Body of pancreas (tissue), 4 donors: ENCODE measurements around the gene SGK1. TPM values are rescaled to one million over a fixed set of nuclear protein-coding genes. Genes with fewer than 3 reads are reported as not detected.

ENCODE experiments used
- ATAC-seq: fragments of 150-250 bp; one replicate; pipeline ENCODE4 v1.9.1; 2016
- DNase-seq, 4 donors: peaks; one replicate each; pipeline ENCODE4 v3.0.0-alpha.2; 2019
- H3K27ac ChIP-seq, 4 donors: fragments of 200-600 bp; sonication (generic); 1 replicate in 3 of 4; 2 replicates in 1 of 4; pipeline versions ENCODE4 v1.5.1 to v1.6.1; 2016 to 2019; ENCODE audit warnings: mild to moderate bottlenecking in 1 of 4, mixed read lengths in 1 of 4, moderate library complexity in 1 of 4
- H3K27me3 ChIP-seq, 2 donors: fragments of 200-600 bp; sonication (generic); one replicate each; pipeline ENCODE4 v1.6.0; 2016; ENCODE audit warnings: mild to moderate bottlenecking in 1 of 2
- H3K36me3 ChIP-seq, 2 donors: fragments of 200-600 bp; sonication (generic); replicated peaks in 1 of 2; 2 replicates each; pipeline ENCODE4 v1.5.1; 2016; ENCODE audit warnings: low read depth in 2 of 2; ENCODE audit not compliant: insufficient read depth in 1 of 2
- H3K4me1 ChIP-seq: fragments of 200-600 bp; sonication (generic); one replicate; pipeline ENCODE4 v1.6.0; 2016
- H3K4me3 ChIP-seq, 2 donors: fragments of 200-600 bp; sonication (generic); 1 replicate in 1 of 2; 2 replicates in 1 of 2; pipeline ENCODE4 v1.5.1; 2016 to 2019
- H3K9me3 ChIP-seq, 3 donors: fragments of 200-600 bp; sonication (generic); 1 replicate in 2 of 3; 2 replicates in 1 of 3; pipeline ENCODE4 v1.5.1; 2016
- CTCF ChIP-seq, 7 experiments: fragments of 450-650 bp in 4 of 7; fragments of 200-600 bp in 3 of 7; sonication (generic) in 3 of 7; IDR thresholded peaks; one replicate each; pipeline ENCODE4 v1.5.1; 2016 to 2019; ENCODE audit warnings: antibody characterized with exemption in 7 of 7
- POLR2A ChIP-seq, 3 donors: fragments of 450-650 bp; IDR thresholded peaks; one replicate each; pipeline ENCODE4 v1.6.1; 2016; ENCODE audit warnings: antibody characterized with exemption in 3 of 3, mild to moderate bottlenecking in 2 of 3
- WGBS, 2 donors: methylation state at CpG; one replicate each; pipeline ENCODE4 v1.1.5; 2017; 5-methylcytosine and 5-hydroxymethylcytosine counted together
- intact Hi-C: fragments of 100-400 bp; cut with DNase I; formaldehyde crosslinking; loops from one replicate; pipeline ENCODE4 v1.15.1; 2023
- small RNA-seq: library from RNA; depleted of rRNA; stranded (forward); fragments of <200 nt; gene quantifications from one replicate; pipeline ENCODE3, GENCODE V24; 2016
- total RNA-seq, 2 donors: library from RNA; depleted of rRNA; stranded (reverse); fragments of >200 nt; gene quantifications; one replicate each; pipeline ENCODE4 v1.1.0, GENCODE V29; 2016

SGK1 gene
- total RNA-seq, 2 donors from 2014 or later, result 51.1 to 238 TPM

GRCh38 chr6:134123666-134124208 is 194.2 kb downstream of the SGK1 start:
- WGBS, 2 donors, result 7 to 10% methylated on average over 5 of the region's 5 CpGs
- peak; percentile 42 to 80 (median 70) for TF ChIP-seq CTCF (IDR thresholded peaks at IDR 0.05)
- no peak for TF ChIP-seq POLR2A (IDR thresholded peaks at IDR 0.05)
- Histone ChIP-seq H3K36me3 (no peaks in the 10 kb centered on the region), H3K9me3 (no peaks in the 10 kb centered on the region), H3K4me3 (no peak overlapping the region), H3K4me1 (no peaks in the 10 kb centered on the region), H3K27me3 (no peaks in the 10 kb centered on the region), H3K27ac (no peak overlapping the region)
- intact Hi-C loops, result no loop called here
- ATAC-seq (peak; percentile 21), DNase-seq (peak in 1 of 4 donors; percentile 39)

- no peak overlapping the region for H3K27ac ChIP-seq
- DNase-seq, result no peak
- TF ChIP-seq POLR2A (IDR thresholded peaks at IDR 0.05) (no peak), CTCF (IDR thresholded peaks at IDR 0.05) (no peak)
- WGBS, 2 donors, result 96 to 100% methylated on average over 1 of the region's 1 CpG
- no peak overlapping the region for H3K4me3 ChIP-seq
- H3K9me3 ChIP-seq, result no peaks in the 10 kb centered on the region
- intact Hi-C loops, result no loop called here
- H3K4me1 ChIP-seq, result no peaks in the 10 kb centered on the region
- ATAC-seq, result no peak
- no peaks in the 10 kb centered on the region for H3K27me3 ChIP-seq
- H3K36me3 ChIP-seq, result no peaks in the 10 kb centered on the region
Measured at GRCh38 chr6:134122775-134123174, 195.1 kb downstream of the SGK1 start.

- TF ChIP-seq CTCF (IDR thresholded peaks at IDR 0.05), result no peak
- TF ChIP-seq POLR2A (IDR thresholded peaks at IDR 0.05), result no peak
- H3K27ac ChIP-seq, result no peak overlapping the region
- H3K4me1 ChIP-seq, result no peaks in the 10 kb centered on the region
- H3K36me3 ChIP-seq, result no peaks in the 10 kb centered on the region
- H3K27me3 ChIP-seq, result no peaks in the 10 kb centered on the region
- H3K4me3 ChIP-seq, result no peak overlapping the region
- no peak for DNase-seq
- no peaks in the 10 kb centered on the region for H3K9me3 ChIP-seq
- intact Hi-C loops, result no loop called here
- no peak for ATAC-seq
Measured at GRCh38 chr6:134119486-134119885, 198.4 kb downstream of the SGK1 start.

Small RNA genes lying within 50 kb of the gene (small RNA-seq; reads per million reads assigned to genes)
- gene RF00019 (not detected), gene RN7SL408P (not detected), gene RNA5SP218 (19.5 reads per million, percentile 94 among the genes with 10 or more reads in this experiment), gene RPS29P32 (not detected)
